LNCaP clone FGC (cell line): ENCODE results near the gene MINPP1.

Source experiments
- DNase-seq: peaks from one replicate; pipeline ENCODE4 v3.0.0-alpha.2; 2011; ENCODE audit warnings: low read depth
- H3K4me3 ChIP-seq: 2 replicates; pipeline ENCODE4 v1.5.1; 2011; ENCODE audit warnings: mild to moderate bottlenecking, low read depth, low read length, control low read depth
- TF ChIP-seq, protein P1 (sequence below): IDR thresholded peaks from 2 replicates; pipeline ENCODE4 v1.5.1; 2012; ENCODE audit warnings: mild to moderate bottlenecking; ENCODE audit not compliant: control insufficient read depth, insufficient read depth; ENCODE audit errors: extremely low read depth

Gene MINPP1

DNA sequence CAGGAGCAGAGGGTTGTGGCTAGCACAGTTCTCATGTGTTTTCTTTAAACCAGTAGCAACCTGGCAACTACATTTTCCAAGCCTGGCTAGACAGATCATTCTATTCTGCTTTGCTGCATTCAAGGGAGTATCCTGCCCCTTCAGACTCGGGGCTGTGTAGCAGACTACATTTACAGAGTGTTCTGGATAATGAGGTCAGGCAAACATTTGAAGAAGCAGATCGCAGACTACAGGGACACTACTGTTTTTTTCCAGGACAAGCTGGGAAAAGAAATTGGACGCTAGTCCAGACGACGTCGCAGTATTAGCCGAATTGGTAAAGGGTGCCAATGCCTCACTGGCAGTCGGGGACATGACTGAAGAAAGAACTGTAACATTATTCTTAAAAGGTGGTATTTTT, 94.0 kb downstream of the MINPP1 start:
- DNase-seq = no peak
- H3K4me3 ChIP-seq = no peak overlapping the region

DNA sequence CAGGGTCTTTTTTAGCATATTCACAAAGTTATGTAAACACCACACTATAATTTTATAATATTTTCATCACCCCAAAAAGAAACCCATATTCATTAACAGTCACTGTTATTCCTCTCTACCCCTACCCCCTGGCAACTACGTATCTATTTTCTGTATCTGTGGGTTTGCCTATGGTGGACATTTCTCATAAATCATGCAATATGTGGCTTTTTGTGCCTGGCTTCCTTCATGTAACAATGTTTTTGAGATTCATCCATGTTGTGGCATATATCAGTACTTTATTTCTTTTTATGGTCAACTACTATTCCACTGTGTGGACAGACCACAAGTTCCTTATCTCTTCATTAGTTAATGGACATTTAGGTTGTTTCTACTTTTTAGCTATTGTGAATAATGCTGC, 95.9 kb downstream of the MINPP1 start:
- DNase-seq = no peak
- TF ChIP-seq, protein P1, sequence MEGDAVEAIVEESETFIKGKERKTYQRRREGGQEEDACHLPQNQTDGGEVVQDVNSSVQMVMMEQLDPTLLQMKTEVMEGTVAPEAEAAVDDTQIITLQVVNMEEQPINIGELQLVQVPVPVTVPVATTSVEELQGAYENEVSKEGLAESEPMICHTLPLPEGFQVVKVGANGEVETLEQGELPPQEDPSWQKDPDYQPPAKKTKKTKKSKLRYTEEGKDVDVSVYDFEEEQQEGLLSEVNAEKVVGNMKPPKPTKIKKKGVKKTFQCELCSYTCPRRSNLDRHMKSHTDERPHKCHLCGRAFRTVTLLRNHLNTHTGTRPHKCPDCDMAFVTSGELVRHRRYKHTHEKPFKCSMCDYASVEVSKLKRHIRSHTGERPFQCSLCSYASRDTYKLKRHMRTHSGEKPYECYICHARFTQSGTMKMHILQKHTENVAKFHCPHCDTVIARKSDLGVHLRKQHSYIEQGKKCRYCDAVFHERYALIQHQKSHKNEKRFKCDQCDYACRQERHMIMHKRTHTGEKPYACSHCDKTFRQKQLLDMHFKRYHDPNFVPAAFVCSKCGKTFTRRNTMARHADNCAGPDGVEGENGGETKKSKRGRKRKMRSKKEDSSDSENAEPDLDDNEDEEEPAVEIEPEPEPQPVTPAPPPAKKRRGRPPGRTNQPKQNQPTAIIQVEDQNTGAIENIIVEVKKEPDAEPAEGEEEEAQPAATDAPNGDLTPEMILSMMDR = no peak
- H3K4me3 ChIP-seq = no peak overlapping the region

More for the DNA sequence above, 94.0 kb downstream of the MINPP1 start:
- TF ChIP-seq, protein P1 = no peak
